GM12878 (cell line): ENCODE data around the gene NDUFS4. TPM values are rescaled to one million over a fixed set of nuclear protein-coding genes. Genes with fewer than 3 reads are reported as not detected.

Source experiments
- ATAC-seq: fragments of 200-7000 bp; cut with Tn5 transposase; 3 replicates; pipeline ENCODE4 v1.9.1; 2020; ENCODE audit warnings: mild to moderate bottlenecking, moderate library complexity
- BruUV-seq: library from RNA; stranded (reverse); fragments of 400-500 nt; replicated peaks from 2 replicates; lab custom pipeline; 2021; lab: Mats Ljungman, UMichigan
- CTCF ChIA-PET: fragments of 300-600 bp; sonication (Branson Sonifier 250); formaldehyde crosslinking; extraction: SDS; loops from one replicate; lab custom pipeline; 2021; ENCODE audit warnings: inconsistent platforms; lab: Yijun Ruan, JAX
- POLR2A ChIA-PET: fragments of 350-600 bp; formaldehyde crosslinking; extraction: SDS; loops from one replicate; lab custom pipeline; 2021; ENCODE audit warnings: inconsistent platforms; lab: Charles Lee
- RAD21 ChIA-PET: fragments of 300-600 bp; sonication (Branson Sonifier 250); formaldehyde crosslinking; loops from one replicate; lab custom pipeline; 2023; ENCODE audit warnings: antibody characterized with exemption; ENCODE audit not compliant: unreplicated experiment; lab: Charles Lee
- SMC1A ChIA-PET: fragments of 300-600 bp; sonication (Branson Sonifier 250); formaldehyde crosslinking; loops from one replicate; lab custom pipeline; 2023; ENCODE audit not compliant: unreplicated experiment, uncharacterized antibody; lab: Charles Lee
- DNase-seq: peaks from one replicate; pipeline ENCODE4 v3.0.0-alpha.2; 2011; ENCODE audit warnings: low read depth, low spot score
- FAIRE-seq: peaks from 3 replicates; lab custom pipeline; 2011; peaks lifted over from hg19 to GRCh38; lab: Jason Lieb, UNC
- H2AFZ ChIP-seq: 2 replicates; pipeline ENCODE4 v1.6.0; 2011; ENCODE audit warnings: low read depth, low read length, control low read depth; ENCODE audit not compliant: control insufficient read depth
- H3K27ac ChIP-seq: 2 replicates; pipeline ENCODE4 v1.5.1; 2011; ENCODE audit warnings: control low read depth; ENCODE audit not compliant: control insufficient read depth, insufficient read depth
- H3K27me3 ChIP-seq, 2 experiments: replicated peaks in 1 of 2; 2 replicates each; pipeline versions ENCODE4 v1.6.0 to v1.6.1; 2011; ENCODE audit warnings: low read length in 1 of 2; ENCODE audit not compliant: control insufficient read depth in 2 of 2, insufficient read depth in 2 of 2
- H3K36me3 ChIP-seq, 2 experiments: 2 replicates each; pipeline ENCODE4 v1.5.1; 2011; ENCODE audit warnings: low read length in 1 of 2; ENCODE audit not compliant: control insufficient read depth in 2 of 2, insufficient read depth in 2 of 2
- H3K4me1 ChIP-seq: 2 replicates; pipeline ENCODE4 v1.6.1; 2011; ENCODE audit warnings: mild to moderate bottlenecking, low read length, moderate library complexity, mixed read lengths; ENCODE audit not compliant: control insufficient read depth, insufficient read depth
- H3K4me2 ChIP-seq: 2 replicates; pipeline ENCODE4 v1.6.0; 2011; ENCODE audit warnings: control low read depth; ENCODE audit not compliant: control insufficient read depth, insufficient read depth
- H3K4me3 ChIP-seq: fragments of 200-600 bp; sonication (generic); 2 replicates; pipeline ENCODE4 v1.5.1; 2016
- H3K79me2 ChIP-seq: 2 replicates; pipeline ENCODE4 v1.6.0; 2011; ENCODE audit warnings: low read length; ENCODE audit not compliant: control insufficient read depth, insufficient read depth
- H3K9ac ChIP-seq: 2 replicates; pipeline ENCODE4 v1.8.0; 2011; ENCODE audit warnings: low read length, control low read depth, mixed read lengths; ENCODE audit not compliant: control insufficient read depth, insufficient read depth
- H3K9me3 ChIP-seq: replicated peaks from 3 replicates; pipeline ENCODE4 v1.5.1; 2011; ENCODE audit warnings: mild to moderate bottlenecking, low read length; ENCODE audit not compliant: control insufficient read depth, insufficient read depth
- H4K20me1 ChIP-seq: 2 replicates; pipeline ENCODE4 v1.6.0; 2011; ENCODE audit not compliant: control insufficient read depth, insufficient read depth
- ATF2 ChIP-seq: IDR thresholded peaks from 2 replicates; pipeline ENCODE4 v1.6.1; 2012; ENCODE audit warnings: low read length, inconsistent platforms
- BACH1 ChIP-seq: fragments of 450-650 bp; IDR thresholded peaks from 2 replicates; pipeline ENCODE4 v1.6.1; 2017; ENCODE audit warnings: mild to moderate bottlenecking, borderline replicate concordance
- CEBPB ChIP-seq, 2 experiments: fragments of 150-350 bp in 1 of 2; IDR thresholded peaks; 2 replicates each; pipeline ENCODE4 v1.6.1; 2012 to 2014; ENCODE audit warnings: low read depth in 2 of 2, low read length in 2 of 2, borderline replicate concordance in 1 of 2, inconsistent platforms in 1 of 2
- MEF2B ChIP-seq: fragments of 450-650 bp; IDR thresholded peaks from 2 replicates; pipeline ENCODE4 v1.6.1; 2018; ENCODE audit warnings: mild to moderate bottlenecking, moderate library complexity; ENCODE audit not compliant: partially characterized antibody, poor library complexity, severe bottlenecking
- MYB ChIP-seq: fragments of 150-350 bp; IDR thresholded peaks from 2 replicates; pipeline ENCODE4 v1.6.1; 2014; ENCODE audit warnings: mild to moderate bottlenecking, low read depth, low read length, borderline replicate concordance
- MYC ChIP-seq: IDR thresholded peaks from 2 replicates; pipeline ENCODE4 v1.6.1; 2011; ENCODE audit warnings: mild to moderate bottlenecking, low read length, moderate library complexity, inconsistent platforms; ENCODE audit not compliant: insufficient read depth, insufficient replicate concordance, insufficient read length, severe bottlenecking
- RCOR1 ChIP-seq: conservative IDR thresholded peaks from 2 replicates; pipeline ENCODE4 v1.6.1; 2012; ENCODE audit warnings: low read depth, low read length, improper control_type of control experiment
- TCF12 ChIP-seq: IDR thresholded peaks from 2 replicates; pipeline ENCODE4 v1.6.1; 2011; ENCODE audit warnings: low read depth, mild to moderate bottlenecking, low read length
- WRNIP1 ChIP-seq: IDR thresholded peaks from 2 replicates; pipeline ENCODE4 v1.6.1; 2011; ENCODE audit warnings: low read depth, low read length, improper control_type of control experiment, borderline replicate concordance
- YY1 ChIP-seq: IDR thresholded peaks from 2 replicates; pipeline ENCODE4 v1.6.1; 2011; ENCODE audit warnings: low read depth, mild to moderate bottlenecking, low read length
- ZNF384 ChIP-seq: IDR thresholded peaks from 2 replicates; pipeline ENCODE4 v1.6.1; 2012; ENCODE audit warnings: low read depth, mild to moderate bottlenecking, low read length, improper control_type of control experiment, borderline replicate concordance
- ZZZ3 ChIP-seq: IDR thresholded peaks from 2 replicates; pipeline ENCODE4 v1.6.1; 2011; ENCODE audit warnings: low read depth; ENCODE audit not compliant: control insufficient read depth, insufficient read length
- in situ Hi-C: fragments of 300-500 bp; cut with MboI; formaldehyde crosslinking; loops from 9 replicates; pipeline ENCODE4 v1.14.3; 2018; ENCODE audit warnings: mixed read lengths
- intact Hi-C: fragments of 100-400 bp; cut with micrococcal nuclease; formaldehyde crosslinking; loops from one replicate; pipeline ENCODE4 v1.14.2; 2022; ENCODE audit not compliant: unreplicated experiment
- polyA plus RNA-seq, 11 experiments: library from polyadenylated mRNA; depleted of rRNA in 4 of 11; unstranded in 6 of 11; stranded (reverse) in 5 of 11; fragments of >200 nt; fragmentation: Nextera tagmentation in 4 of 11; fragmentation: Illumina TruSeq in 1 of 11; extraction: Ambion mirVana in 4 of 11; extraction: Trizol in 1 of 11; gene quantifications; 1 replicate in 1 of 11; 2 replicates in 10 of 11; pipeline versions ENCODE4 v1.2.1 to v1.2.3, GENCODE V29; 2011 to 2016; ENCODE audit warnings: inconsistent platforms in 2 of 11, missing spikeins in 2 of 11, low read depth in 1 of 11
- total RNA-seq, 4 experiments: library from RNA; depleted of rRNA in 3 of 4; stranded (reverse); fragments of >200 nt in 3 of 4; fragmentation: Illumina TruSeq in 1 of 4; extraction: Trizol in 1 of 4; gene quantifications; 2 replicates each; pipeline versions ENCODE4 v1.2.1 to v1.2.3, GENCODE V29; 2013 to 2021
- TF ChIP-seq, protein P1 (sequence below): IDR thresholded peaks from 2 replicates; pipeline ENCODE4 v1.6.1; 2012; ENCODE audit warnings: improper control_type of control experiment, low read depth, low read length; ENCODE audit not compliant: insufficient replicate concordance

Gene NDUFS4
- total and polyA plus RNA-seq, 10 of the 15 experiments (the other 5 are each of a cell fraction or from before 2014, with no cell fraction given), result 69.9 to 366 (median 114) TPM

DNA sequence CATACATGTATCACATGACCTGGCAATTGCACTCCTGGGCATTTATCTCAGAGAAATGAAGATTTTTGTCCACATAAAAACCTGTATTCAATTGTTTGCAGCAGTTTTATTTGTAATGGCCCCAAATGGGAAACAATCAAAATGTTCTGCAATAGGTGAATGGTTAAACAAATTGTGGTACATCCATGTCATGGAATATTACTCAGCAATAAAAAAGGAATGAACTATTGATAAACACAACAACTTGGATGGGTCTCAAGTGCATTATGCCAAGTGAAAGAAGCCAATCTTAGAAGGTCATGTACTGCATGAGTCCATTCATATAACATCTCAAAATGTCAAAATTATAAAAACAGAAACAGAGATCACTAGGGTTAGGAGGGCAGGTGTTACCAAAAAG, 1.5 kb upstream of the NDUFS4 start:
- CTCF ChIA-PET, result no interaction called here

More for the DNA sequence above, 1.5 kb upstream of the NDUFS4 start:
- no peak for FAIRE-seq
- DNase-seq, result no peak
- no peaks in the 10 kb centered on the region for H3K36me3 ChIP-seq
- no peaks in the 10 kb centered on the region for H4K20me1 ChIP-seq
- H3K27me3 ChIP-seq, result no peaks in the 10 kb centered on the region
- no peaks in the 10 kb centered on the region for H3K9me3 ChIP-seq
- intact Hi-C loops, result no loop called here
- ATAC-seq, result no peak
- TF ChIP-seq YY1 (no peak), MEF2B (no peak), BACH1 (no peak), MYB (no peak), WRNIP1 (no peak), RCOR1 (no peak), ZNF384 (no peak), TCF12 (no peak), ATF2 (no peak), MYC (no peak), ZZZ3 (no peak), CEBPB (IDR thresholded peaks at IDR 0.05; ENCODE audit: borderline replicate concordance in 1 of 2, low read depth in 2 of 2, low read length in 2 of 2) (no peak)
- TF ChIP-seq, protein P1, sequence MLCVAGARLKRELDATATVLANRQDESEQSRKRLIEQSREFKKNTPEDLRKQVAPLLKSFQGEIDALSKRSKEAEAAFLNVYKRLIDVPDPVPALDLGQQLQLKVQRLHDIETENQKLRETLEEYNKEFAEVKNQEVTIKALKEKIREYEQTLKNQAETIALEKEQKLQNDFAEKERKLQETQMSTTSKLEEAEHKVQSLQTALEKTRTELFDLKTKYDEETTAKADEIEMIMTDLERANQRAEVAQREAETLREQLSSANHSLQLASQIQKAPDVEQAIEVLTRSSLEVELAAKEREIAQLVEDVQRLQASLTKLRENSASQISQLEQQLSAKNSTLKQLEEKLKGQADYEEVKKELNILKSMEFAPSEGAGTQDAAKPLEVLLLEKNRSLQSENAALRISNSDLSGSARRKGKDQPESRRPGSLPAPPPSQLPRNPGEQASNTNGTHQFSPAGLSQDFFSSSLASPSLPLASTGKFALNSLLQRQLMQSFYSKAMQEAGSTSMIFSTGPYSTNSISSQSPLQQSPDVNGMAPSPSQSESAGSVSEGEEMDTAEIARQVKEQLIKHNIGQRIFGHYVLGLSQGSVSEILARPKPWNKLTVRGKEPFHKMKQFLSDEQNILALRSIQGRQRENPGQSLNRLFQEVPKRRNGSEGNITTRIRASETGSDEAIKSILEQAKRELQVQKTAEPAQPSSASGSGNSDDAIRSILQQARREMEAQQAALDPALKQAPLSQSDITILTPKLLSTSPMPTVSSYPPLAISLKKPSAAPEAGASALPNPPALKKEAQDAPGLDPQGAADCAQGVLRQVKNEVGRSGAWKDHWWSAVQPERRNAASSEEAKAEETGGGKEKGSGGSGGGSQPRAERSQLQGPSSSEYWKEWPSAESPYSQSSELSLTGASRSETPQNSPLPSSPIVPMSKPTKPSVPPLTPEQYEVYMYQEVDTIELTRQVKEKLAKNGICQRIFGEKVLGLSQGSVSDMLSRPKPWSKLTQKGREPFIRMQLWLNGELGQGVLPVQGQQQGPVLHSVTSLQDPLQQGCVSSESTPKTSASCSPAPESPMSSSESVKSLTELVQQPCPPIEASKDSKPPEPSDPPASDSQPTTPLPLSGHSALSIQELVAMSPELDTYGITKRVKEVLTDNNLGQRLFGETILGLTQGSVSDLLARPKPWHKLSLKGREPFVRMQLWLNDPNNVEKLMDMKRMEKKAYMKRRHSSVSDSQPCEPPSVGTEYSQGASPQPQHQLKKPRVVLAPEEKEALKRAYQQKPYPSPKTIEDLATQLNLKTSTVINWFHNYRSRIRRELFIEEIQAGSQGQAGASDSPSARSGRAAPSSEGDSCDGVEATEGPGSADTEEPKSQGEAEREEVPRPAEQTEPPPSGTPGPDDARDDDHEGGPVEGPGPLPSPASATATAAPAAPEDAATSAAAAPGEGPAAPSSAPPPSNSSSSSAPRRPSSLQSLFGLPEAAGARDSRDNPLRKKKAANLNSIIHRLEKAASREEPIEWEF, result no peak
- H3K9ac ChIP-seq, result no peak overlapping the region
- no peak overlapping the region for H3K4me2 ChIP-seq
- SMC1A ChIA-PET, result no interaction called here
- H3K4me3 ChIP-seq, result no peak overlapping the region
- POLR2A ChIA-PET, result no interaction called here
- no peaks in the 10 kb centered on the region for H3K4me1 ChIP-seq
- H3K79me2 ChIP-seq, result peaks cover 26% of the 10 kb centered on the region
- RAD21 ChIA-PET, result no interaction called here
- BruUV-seq, result no TSS peak
- in situ Hi-C loops, result no loop called here
- no peak overlapping the region for H2AFZ ChIP-seq
- no peak overlapping the region for H3K27ac ChIP-seq
